Measurements from ENCODE around the gene TMEM120A. TPM values are rescaled to one million over a fixed set of nuclear protein-coding genes. Genes with fewer than 3 reads are reported as not detected.

The TMEM120A gene
- total RNA-seq, 1 experiment from 2014 or later, result 18.9 TPM

- Histone ChIP-seq H3K27ac (ENCODE audit: low read depth, low read length, poor library complexity, severe bottlenecking) (no peak overlapping the region), H3K27me3 (replicated peaks; ENCODE audit: insufficient read depth, low read depth, low read length, poor library complexity) (no peaks in the 10 kb centered on the region), H3K4me3 (ENCODE audit: low read depth, low read length, poor library complexity, severe bottlenecking) (no peak overlapping the region), H3K36me3 (ENCODE audit: insufficient read depth, low read length, poor library complexity, severe bottlenecking) (peaks cover 25% of the 10 kb centered on the region), H3K9me3 (ENCODE audit: low read depth, low read length, poor library complexity, severe bottlenecking) (no peaks in the 10 kb centered on the region), H3K4me1 (ENCODE audit: insufficient read depth, low read length, poor library complexity, severe bottlenecking) (no peaks in the 10 kb centered on the region)
- TF ChIP-seq CTCF (conservative IDR thresholded peaks at IDR 0.05; ENCODE audit: low read depth, low read length) (no peak), EZH2 (IDR thresholded peaks at IDR 0.05; ENCODE audit: borderline replicate concordance, low read depth, low read length, poor library complexity, severe bottlenecking) (no peak)
- ChIA-PET CTCF (no interaction called here), POLR2A (ENCODE audit: low non-redundant PET) (no interaction called here)
- BruUV-seq (replicated peaks), result no TSS peak
- intact Hi-C loops (cut with micrococcal nuclease; ENCODE audit: unreplicated experiment), result no loop called here
- DNase-seq (ENCODE audit: low spot score), result no peak
These were observed 13.8 kb downstream of the TMEM120A start for GRCh38 chr7:75980430-75981202.

DNA sequence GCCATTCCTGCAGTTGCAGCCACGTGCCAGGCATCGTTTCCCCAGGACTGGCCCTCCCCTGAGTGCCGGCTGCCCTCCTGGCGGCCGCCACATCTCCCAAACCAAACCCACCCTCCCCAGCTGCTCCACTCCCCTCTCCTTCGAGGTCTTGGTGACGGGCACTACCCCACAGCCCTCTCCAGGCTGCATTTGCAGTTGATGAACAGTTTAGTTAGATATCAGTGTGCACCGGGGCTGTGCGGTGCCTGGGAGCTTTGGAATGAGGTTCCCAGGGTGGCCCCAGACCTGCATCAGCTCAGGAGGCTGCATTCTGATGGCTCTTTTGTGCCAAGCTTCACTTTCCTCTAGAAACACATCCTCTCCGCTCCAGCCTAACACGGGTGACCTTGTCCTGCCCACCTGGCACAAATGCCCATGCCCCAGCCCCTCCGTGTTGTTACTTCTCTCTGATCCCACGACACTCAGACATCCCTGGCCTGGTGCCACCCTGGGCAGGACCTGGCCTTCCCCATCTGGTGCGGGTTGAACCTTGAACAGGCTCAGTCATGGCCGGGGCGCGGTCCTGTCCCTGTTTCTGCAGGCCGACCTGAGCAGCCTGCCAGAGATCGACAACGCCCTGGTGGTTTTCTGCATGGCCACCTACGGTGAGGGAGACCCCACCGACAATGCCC, 14.5 kb downstream of the TMEM120A start:
- intact Hi-C loops (cut with micrococcal nuclease; ENCODE audit: unreplicated experiment), result no loop called here
- POLR2A ChIA-PET (ENCODE audit: low non-redundant PET), result no interaction called here
- CTCF ChIA-PET, result no interaction called here
- Histone ChIP-seq H3K27me3 (replicated peaks; ENCODE audit: insufficient read depth, low read depth, low read length, poor library complexity) (no peaks in the 10 kb centered on the region), H3K4me1 (ENCODE audit: insufficient read depth, low read length, poor library complexity, severe bottlenecking) (no peaks in the 10 kb centered on the region), H3K4me3 (ENCODE audit: low read depth, low read length, poor library complexity, severe bottlenecking) (no peak overlapping the region), H3K9me3 (ENCODE audit: low read depth, low read length, poor library complexity, severe bottlenecking) (no peaks in the 10 kb centered on the region), H3K27ac (ENCODE audit: low read depth, low read length, poor library complexity, severe bottlenecking) (no peak overlapping the region), H3K36me3 (ENCODE audit: insufficient read depth, low read length, poor library complexity, severe bottlenecking) (peaks cover 22% of the 10 kb centered on the region)
- TF ChIP-seq CTCF (conservative IDR thresholded peaks at IDR 0.05; ENCODE audit: low read depth, low read length) (no peak), EZH2 (IDR thresholded peaks at IDR 0.05; ENCODE audit: borderline replicate concordance, low read depth, low read length, poor library complexity, severe bottlenecking) (no peak)
- no TSS peak for BruUV-seq (replicated peaks)
- DNase-seq (ENCODE audit: low spot score), result no peak

- BruUV-seq (replicated peaks), result no TSS peak
- Histone ChIP-seq H3K4me1 (ENCODE audit: insufficient read depth, low read length, poor library complexity, severe bottlenecking) (no peaks in the 10 kb centered on the region), H3K27ac (ENCODE audit: low read depth, low read length, poor library complexity, severe bottlenecking) (no peak overlapping the region), H3K9me3 (ENCODE audit: low read depth, low read length, poor library complexity, severe bottlenecking) (no peaks in the 10 kb centered on the region), H3K4me3 (ENCODE audit: low read depth, low read length, poor library complexity, severe bottlenecking) (no peak overlapping the region), H3K27me3 (replicated peaks; ENCODE audit: insufficient read depth, low read depth, low read length, poor library complexity) (no peaks in the 10 kb centered on the region), H3K36me3 (ENCODE audit: insufficient read depth, low read length, poor library complexity, severe bottlenecking) (peaks cover 12% of the 10 kb centered on the region)
- TF ChIP-seq CTCF (conservative IDR thresholded peaks at IDR 0.05; ENCODE audit: low read depth, low read length), result no peak
- no peak for TF ChIP-seq EZH2 (IDR thresholded peaks at IDR 0.05; ENCODE audit: borderline replicate concordance, low read depth, low read length, poor library complexity, severe bottlenecking)
- intact Hi-C loops (cut with micrococcal nuclease; ENCODE audit: unreplicated experiment), result no loop called here
- POLR2A ChIA-PET (ENCODE audit: low non-redundant PET), result no interaction called here
- CTCF ChIA-PET, result no interaction called here
- no peak for DNase-seq (ENCODE audit: low spot score)
These were observed 16.7 kb downstream of the TMEM120A start for GRCh38 chr7:75977743-75978142.

Measured in A673 (cell line).